ENCODE data around the gene CALHM3. TPM values are rescaled to one million over a fixed set of nuclear protein-coding genes. Genes with fewer than 3 reads are reported as not detected.

The CALHM3 gene
- polyA plus RNA-seq, 3 donors: not detected

Other genes with a start within 250 kb of the CALHM3 start
- gene RPEL1, start 233.4 kb downstream of the CALHM3 start, polyA plus RNA-seq (ENCODE audit: insufficient read length in 3 of 3): under 1 TPM in 2 of 3 donors, not detected in 1; 0.11 to 0.21 TPM
- gene INA, start 202.1 kb downstream of the CALHM3 start, polyA plus RNA-seq (ENCODE audit: insufficient read length in 3 of 3): 1 to 10 TPM in 1 of 3 donors, under 1 TPM in 2; 0.18 to 1.2 (median 0.31) TPM
- 10 to 100 TPM; 11.8 to 13.6 (median 12.3) TPM for gene PCGF6, start 128.1 kb downstream of the CALHM3 start, polyA plus RNA-seq (ENCODE audit: insufficient read length in 3 of 3)
- 1 to 10 TPM; 6.9 to 8.1 (median 7.9) TPM for gene TAF5, start 111.3 kb downstream of the CALHM3 start, polyA plus RNA-seq (ENCODE audit: insufficient read length in 3 of 3)
- 100 to 1,000 TPM; 196 to 243 (median 202) TPM for gene ATP5MK, start 82.8 kb downstream of the CALHM3 start, polyA plus RNA-seq (ENCODE audit: insufficient read length in 3 of 3)
- 10 to 100 TPM; 35.9 to 44.9 (median 42.7) TPM for gene PDCD11, start 82.6 kb downstream of the CALHM3 start, polyA plus RNA-seq (ENCODE audit: insufficient read length in 3 of 3)
- gene CALHM2, start 26.9 kb downstream of the CALHM3 start, polyA plus RNA-seq (ENCODE audit: insufficient read length in 3 of 3): 10 to 100 TPM; 12.9 to 14.4 (median 14.3) TPM
- gene CALHM1, start 20.3 kb downstream of the CALHM3 start, polyA plus RNA-seq (ENCODE audit: insufficient read length in 3 of 3): under 1 TPM in 2 of 3 donors, not detected in 1; 0.06 to 0.14 TPM
- 1 to 10 TPM; 1.9 to 2.3 (median 1.9) TPM for gene NEURL1, start 14.5 kb upstream of the CALHM3 start, polyA plus RNA-seq (ENCODE audit: insufficient read length in 3 of 3)